Lung (tissue), 12 donors: ENCODE results near the gene LMX1A. TPM values are rescaled to one million over a fixed set of nuclear protein-coding genes. Genes with fewer than 3 reads are reported as not detected.

Experiments used
- ATAC-seq: fragments of 200-7000 bp; cut with Tn5 transposase; one replicate; pipeline ENCODE4 v1.9.1; 2020; ENCODE audit warnings: moderate number of reproducible peaks; ENCODE audit not compliant: insufficient read depth, low FRiP score
- DNase-seq, 3 donors: peaks; one replicate each; pipeline ENCODE4 v3.0.0-alpha.2; 2013 to 2017
- H3K27ac ChIP-seq, 2 donors: one replicate each; pipeline ENCODE4 v1.5.1; 2013; ENCODE audit warnings: mild to moderate bottlenecking in 2 of 2, moderate library complexity in 2 of 2, control low read depth in 1 of 2, inconsistent platforms in 1 of 2, low read depth in 1 of 2, low read length in 1 of 2
- H3K27me3 ChIP-seq, 3 donors: one replicate each; pipeline ENCODE4 v1.5.1; 2013; ENCODE audit warnings: low read length in 2 of 3; ENCODE audit not compliant: control insufficient read depth in 3 of 3, insufficient read depth in 3 of 3
- H3K36me3 ChIP-seq, 4 donors: one replicate each; pipeline ENCODE4 v1.5.1; 2013; ENCODE audit warnings: low read length in 4 of 4, mild to moderate bottlenecking in 1 of 4, moderate library complexity in 1 of 4; ENCODE audit not compliant: control insufficient read depth in 4 of 4, insufficient read depth in 4 of 4
- H3K4me1 ChIP-seq, 5 donors: one replicate each; pipeline ENCODE4 v1.5.1; 2013; ENCODE audit warnings: low read length in 5 of 5, mild to moderate bottlenecking in 2 of 5, moderate library complexity in 1 of 5; ENCODE audit not compliant: control insufficient read depth in 5 of 5, insufficient read depth in 5 of 5
- H3K4me3 ChIP-seq: one replicate; pipeline ENCODE4 v1.5.1; 2013; ENCODE audit warnings: mild to moderate bottlenecking, control low read depth, moderate library complexity
- H3K9ac ChIP-seq, 2 donors: one replicate each; pipeline ENCODE4 v1.5.1; 2013; ENCODE audit warnings: low read length in 2 of 2, control low read depth in 1 of 2; ENCODE audit not compliant: insufficient read depth in 1 of 2
- H3K9me3 ChIP-seq, 4 donors: one replicate each; pipeline ENCODE4 v1.5.1; 2013; ENCODE audit warnings: low read length in 3 of 4, mild to moderate bottlenecking in 1 of 4, moderate library complexity in 1 of 4; ENCODE audit not compliant: control insufficient read depth in 4 of 4, insufficient read depth in 3 of 4
- WGBS, 2 donors: extraction: QIAGEN DNeasy Blood & Tissue Kit; methylation state at CpG; one replicate each; pipeline ENCODE4 v1.1.7; 2013; 5-methylcytosine and 5-hydroxymethylcytosine counted together
- polyA plus RNA-seq, 2 donors: library from polyadenylated mRNA; stranded (reverse); fragments of 200-250 nt; gene quantifications; one replicate each; pipeline ENCODE4 v1.2.1, GENCODE V29; 2013
- total RNA-seq, 2 donors: library from RNA; depleted of rRNA in 1 of 2; stranded (reverse); fragments of >200 nt in 1 of 2; gene quantifications; one replicate each; pipeline ENCODE4 v1.2.1, GENCODE V29; 2014 to 2021
- TF ChIP-seq, protein P1 (sequence below): IDR thresholded peaks from 2 replicates; pipeline ENCODE4 v1.5.1; 2012; ENCODE audit warnings: mild to moderate bottlenecking; ENCODE audit errors: control extremely low read depth, extremely low read depth
- donor health status: control.
- donor health status: control.
- donor health status: Bipolar disorder and iron deficiency.
- donor health status: healthy.
- donor health status: DM: yes; HTN: yes; CAD: no.

Gene LMX1A
- total and polyA plus RNA-seq, 4 donors, result 0.03 TPM; not detected in 3

GRCh38 chr1:165387505-165387904 lies 31.0 kb upstream of the LMX1A start:
- DNase-seq (no peak), ATAC-seq (no peak)
- TF ChIP-seq, protein P1, sequence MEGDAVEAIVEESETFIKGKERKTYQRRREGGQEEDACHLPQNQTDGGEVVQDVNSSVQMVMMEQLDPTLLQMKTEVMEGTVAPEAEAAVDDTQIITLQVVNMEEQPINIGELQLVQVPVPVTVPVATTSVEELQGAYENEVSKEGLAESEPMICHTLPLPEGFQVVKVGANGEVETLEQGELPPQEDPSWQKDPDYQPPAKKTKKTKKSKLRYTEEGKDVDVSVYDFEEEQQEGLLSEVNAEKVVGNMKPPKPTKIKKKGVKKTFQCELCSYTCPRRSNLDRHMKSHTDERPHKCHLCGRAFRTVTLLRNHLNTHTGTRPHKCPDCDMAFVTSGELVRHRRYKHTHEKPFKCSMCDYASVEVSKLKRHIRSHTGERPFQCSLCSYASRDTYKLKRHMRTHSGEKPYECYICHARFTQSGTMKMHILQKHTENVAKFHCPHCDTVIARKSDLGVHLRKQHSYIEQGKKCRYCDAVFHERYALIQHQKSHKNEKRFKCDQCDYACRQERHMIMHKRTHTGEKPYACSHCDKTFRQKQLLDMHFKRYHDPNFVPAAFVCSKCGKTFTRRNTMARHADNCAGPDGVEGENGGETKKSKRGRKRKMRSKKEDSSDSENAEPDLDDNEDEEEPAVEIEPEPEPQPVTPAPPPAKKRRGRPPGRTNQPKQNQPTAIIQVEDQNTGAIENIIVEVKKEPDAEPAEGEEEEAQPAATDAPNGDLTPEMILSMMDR, result no peak
- no peaks in the 10 kb centered on the region for H3K4me1 ChIP-seq
- H3K27me3 ChIP-seq, result peaks cover 0 to 4% (median 0%) of the 10 kb centered on the region in 3 donors
- H3K9ac ChIP-seq, result no peak overlapping the region
- H3K4me3 ChIP-seq, result no peak overlapping the region
- H3K36me3 ChIP-seq, result no peaks in the 10 kb centered on the region
- 74 to 80% methylated on average over 2 of the region's 2 CpGs for WGBS, 2 donors
- H3K27ac ChIP-seq, result no peak overlapping the region
- no peaks in the 10 kb centered on the region for H3K9me3 ChIP-seq

DNA sequence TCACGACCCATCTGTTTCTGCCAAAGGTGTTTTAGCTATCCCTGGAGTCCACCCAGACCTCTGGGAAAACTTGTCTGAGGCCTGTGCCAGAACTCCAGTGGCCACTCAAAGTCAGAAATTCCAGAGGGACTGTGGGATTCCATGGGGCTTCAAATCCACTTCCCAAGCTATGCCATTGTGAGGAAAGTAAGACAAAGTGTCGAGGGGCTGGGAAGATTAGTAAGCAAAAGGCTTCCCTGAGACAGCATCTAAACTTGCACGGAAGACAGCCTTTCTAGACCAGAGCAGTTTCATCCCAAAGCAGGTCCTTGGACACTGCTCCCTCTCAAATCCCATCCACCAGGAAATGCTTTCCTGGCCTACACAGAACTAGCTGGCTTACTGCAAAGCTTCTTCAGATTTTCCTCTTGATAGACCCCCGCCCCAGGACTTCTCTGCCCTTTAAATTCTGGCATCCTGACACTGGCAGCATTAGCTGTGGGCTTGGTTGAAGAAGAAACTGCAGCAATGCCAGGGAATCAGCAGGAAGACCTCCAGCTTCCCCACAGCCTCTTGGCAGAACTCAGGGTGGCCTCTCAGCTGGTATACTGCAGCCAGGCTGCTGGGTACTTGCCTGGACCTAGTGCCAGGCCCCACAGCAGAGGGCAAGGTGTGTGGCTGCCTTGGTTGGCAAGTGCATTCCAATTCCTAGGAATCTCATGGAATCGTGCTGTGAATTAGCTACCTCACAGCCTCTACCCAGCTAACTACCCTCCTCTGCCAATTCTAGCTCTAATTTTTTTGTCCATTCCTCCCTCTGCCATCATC lies 27.3 kb upstream of the LMX1A start:
- WGBS, 2 donors, result 78 to 79% methylated on average over 5 of the region's 5 CpGs
- no peak overlapping the region for H3K27ac ChIP-seq
- ATAC-seq, result no peak
- no peaks in the 10 kb centered on the region for H3K36me3 ChIP-seq
- TF ChIP-seq, protein P1, result no peak
- H3K27me3 ChIP-seq, result no peaks in the 10 kb centered on the region
- no peak for DNase-seq
- no peak overlapping the region for H3K4me3 ChIP-seq
- no peak overlapping the region for H3K9ac ChIP-seq
- no peaks in the 10 kb centered on the region for H3K9me3 ChIP-seq
- no peaks in the 10 kb centered on the region for H3K4me1 ChIP-seq

DNA sequence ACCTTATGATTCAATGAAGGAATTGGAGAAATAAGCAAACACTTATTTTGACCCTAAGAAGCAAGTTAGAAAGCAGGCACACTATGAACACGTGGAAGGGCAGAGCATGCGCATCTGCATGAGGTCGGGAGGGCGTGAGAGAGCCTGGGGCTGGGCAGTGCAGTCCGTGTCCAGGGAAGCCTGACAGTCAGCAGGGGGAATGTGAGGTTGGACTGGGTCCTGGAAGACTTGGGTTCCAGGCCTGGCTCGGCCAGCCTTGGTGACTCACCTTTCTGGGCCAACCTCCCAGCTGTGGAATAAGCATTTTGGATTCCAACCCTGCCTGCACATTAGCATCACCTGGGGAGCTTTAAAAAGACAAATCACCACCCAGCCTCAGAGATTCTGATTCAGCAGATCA lies 26.6 kb upstream of the LMX1A start:
- TF ChIP-seq, protein P1, result no peak
- Histone ChIP-seq H3K9me3 (no peaks in the 10 kb centered on the region), H3K36me3 (no peaks in the 10 kb centered on the region), H3K27ac (no peak overlapping the region), H3K27me3 (no peaks in the 10 kb centered on the region), H3K9ac (no peak overlapping the region), H3K4me3 (no peak overlapping the region), H3K4me1 (no peaks in the 10 kb centered on the region)
- ATAC-seq (no peak), DNase-seq (no peak)
- 66 to 81% methylated on average over 6 of the region's 6 CpGs for WGBS, 2 donors
